GM19023 (cell line): ENCODE results near the gene CALHM5.

ENCODE experiments used
- ATAC-seq: cut with Tn5 transposase; IDR thresholded peaks from one replicate; pipeline ENCODE4 v1.9.1; 2021; ENCODE audit warnings: mild to moderate bottlenecking, moderate library complexity; ENCODE audit not compliant: unreplicated experiment

CALHM5 gene

GRCh38 chr6:116507324-116507723, 4.1 kb upstream of the CALHM5 start:
- ATAC-seq, result no peak

- ATAC-seq, result no peak
Observed at GRCh38 chr6:116508527-116508926, 2.9 kb upstream of the CALHM5 start.

- no peak for ATAC-seq
Observed at GRCh38 chr6:116512111-116512559, 696 bp downstream of the CALHM5 start.

DNA sequence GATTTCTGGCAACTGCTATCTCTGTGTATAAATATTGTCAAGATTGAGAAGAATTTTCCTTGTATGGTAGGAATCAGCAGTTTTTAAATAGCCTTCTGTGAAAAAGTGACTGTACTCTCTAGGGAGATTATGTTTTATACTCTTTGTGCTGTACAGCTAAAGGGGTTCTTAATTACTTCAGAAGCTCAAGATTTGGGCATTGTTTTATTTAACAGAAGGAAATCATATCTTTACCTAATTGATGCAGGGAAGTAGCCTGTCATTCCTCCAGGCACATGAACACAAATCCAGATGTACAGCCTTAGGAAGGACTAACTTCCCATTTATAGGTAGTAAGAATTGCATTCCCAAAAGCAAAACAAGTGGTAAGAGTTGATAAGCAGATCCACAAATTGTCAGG, 1.3 kb downstream of the CALHM5 start:
- ATAC-seq, result no peak

- no peak for ATAC-seq
Observed at GRCh38 chr6:116513224-116513875, 1.9 kb downstream of the CALHM5 start.

- no peak for ATAC-seq
Observed at GRCh38 chr6:116514111-116514510, 2.7 kb downstream of the CALHM5 start.

- ATAC-seq, result no peak
Observed at GRCh38 chr6:116515141-116515540, 3.7 kb downstream of the CALHM5 start.

DNA sequence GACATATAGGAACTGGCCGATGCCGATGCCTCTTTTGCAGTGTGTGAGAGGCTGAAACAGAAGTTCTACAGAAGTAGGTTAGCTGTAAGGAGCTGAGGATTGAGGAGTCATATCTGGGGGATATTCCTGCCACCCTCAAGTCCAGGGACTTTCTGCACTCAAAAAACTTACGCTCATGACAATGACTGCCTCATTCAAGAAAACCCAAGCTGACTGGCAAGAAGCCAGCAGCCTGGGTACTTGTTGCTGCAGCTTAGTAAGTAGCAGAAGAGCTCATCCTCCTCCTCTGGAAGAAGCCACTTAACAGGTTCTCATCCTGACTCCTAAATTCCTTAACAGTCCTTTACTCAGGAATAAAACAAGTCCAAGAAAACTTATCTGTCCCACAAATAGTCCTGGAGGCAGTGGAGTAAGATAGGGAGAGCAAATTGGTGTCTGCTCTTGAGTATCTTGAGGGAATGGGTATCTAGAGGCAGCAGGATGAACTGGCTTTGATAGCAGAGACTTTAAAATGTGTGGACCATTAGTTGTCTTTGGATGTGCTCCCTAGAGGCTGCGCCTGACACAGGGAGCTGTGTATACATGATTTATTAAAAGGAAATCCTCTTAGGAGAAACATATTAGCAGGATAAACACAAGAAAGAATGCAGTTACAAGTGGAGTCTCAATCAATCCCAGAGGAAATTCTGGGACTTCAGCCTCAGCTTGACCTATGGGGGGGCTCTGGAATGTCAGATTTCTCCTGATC, 7.4 kb downstream of the CALHM5 start:
- no peak for ATAC-seq

DNA sequence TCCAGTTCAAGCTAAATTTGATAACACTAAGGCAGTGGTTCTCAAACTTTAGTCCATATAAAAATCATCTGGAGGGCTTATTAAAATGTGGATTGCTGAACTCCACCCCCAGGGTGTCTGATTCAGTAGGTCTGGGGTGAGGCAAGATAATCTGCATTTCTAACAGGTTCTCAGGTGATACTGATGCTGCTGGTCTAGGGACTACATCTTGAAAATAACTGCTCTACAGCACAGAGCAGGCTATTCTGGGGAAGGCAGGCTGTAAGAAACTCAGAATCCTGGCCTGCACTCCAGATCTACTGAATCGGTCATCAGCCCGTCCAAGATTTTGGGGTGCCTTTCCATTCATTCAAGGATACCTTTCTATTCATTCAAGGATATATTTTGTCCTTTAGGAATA, 11.5 kb downstream of the CALHM5 start:
- no peak for ATAC-seq

GRCh38 chr6:116524236-116524635, 12.8 kb downstream of the CALHM5 start:
- no peak for ATAC-seq

DNA sequence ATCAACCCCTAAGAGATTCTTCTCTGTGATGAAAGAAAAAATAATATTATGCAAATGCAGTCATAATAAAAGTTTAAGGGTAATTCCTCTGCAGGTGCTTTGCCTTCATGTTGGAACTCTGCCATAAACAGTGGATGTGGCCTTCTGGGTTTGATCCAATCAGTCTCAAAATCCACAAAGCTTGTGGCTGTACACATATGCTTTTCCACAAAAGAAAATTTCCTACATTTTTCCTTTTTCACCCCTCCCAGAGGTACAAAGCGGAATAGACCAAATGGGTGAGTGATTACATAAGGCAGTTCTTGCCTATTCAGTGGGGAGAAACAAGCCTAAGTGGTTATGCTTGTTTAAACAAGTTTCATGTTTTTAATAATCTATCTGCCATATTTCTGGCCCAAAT, 16.7 kb downstream of the CALHM5 start:
- no peak for ATAC-seq

DNA sequence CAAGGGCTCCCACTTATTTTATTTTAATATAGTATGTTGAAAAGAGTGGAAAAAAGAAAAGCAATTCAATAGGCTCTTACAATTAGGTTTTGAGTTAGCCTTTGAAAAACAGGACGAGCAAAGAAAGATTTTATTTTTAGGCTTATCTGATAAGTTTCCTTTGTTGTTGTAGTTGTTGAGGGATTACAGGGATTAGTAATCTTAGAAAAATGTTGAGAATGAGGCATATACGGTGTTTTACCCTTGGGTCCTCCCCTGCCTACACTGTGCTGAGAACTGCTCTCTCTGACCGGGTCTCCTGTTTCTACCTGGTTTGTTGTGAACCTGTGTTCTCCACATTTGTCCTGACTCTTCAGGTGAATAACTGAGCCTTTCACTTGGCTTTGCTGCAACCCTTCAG, 17.3 kb downstream of the CALHM5 start:
- no peak for ATAC-seq

DNA sequence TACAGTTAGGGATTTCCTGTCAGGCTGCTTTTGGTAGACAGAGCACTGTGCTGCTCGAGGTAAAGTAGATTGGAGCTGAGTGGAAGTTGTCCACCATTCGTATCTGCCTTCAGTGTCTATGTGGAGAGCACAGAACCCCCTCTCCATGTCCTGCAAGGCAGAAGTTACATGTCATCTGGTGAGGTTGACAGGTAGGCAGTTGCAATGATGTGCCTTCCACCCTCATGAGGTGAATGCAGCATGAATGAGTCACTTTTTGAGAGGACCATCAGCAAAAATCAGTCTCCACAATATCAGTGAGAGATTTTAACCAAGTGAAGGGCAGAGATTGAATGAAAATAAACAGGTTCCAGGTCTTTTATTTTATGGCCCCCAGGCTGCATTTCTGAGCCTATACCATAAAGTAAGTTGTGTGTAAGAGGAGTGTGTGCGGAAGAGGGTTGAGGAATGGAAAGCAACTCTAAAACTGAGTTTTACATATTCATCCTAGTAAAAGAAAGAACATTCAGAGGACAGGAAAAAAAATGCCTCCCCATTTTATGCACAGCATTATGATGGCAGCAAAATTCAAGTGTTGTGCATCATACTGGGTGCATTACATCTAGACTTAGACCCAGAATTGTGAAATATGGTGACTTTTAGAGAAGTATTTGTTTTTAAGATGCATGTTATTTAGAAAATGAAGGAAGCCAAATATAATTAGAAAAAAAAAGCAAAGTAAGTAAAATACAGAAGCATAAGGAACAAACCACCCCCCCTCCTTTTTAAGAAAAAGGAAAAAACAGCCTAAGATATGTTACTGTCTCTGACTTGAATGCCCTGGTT, 18.2 kb downstream of the CALHM5 start:
- no peak for ATAC-seq

GRCh38 chr6:116530436-116530835, 19.0 kb downstream of the CALHM5 start:
- ATAC-seq, result no peak

GRCh38 chr6:116531675-116532570, 20.5 kb downstream of the CALHM5 start:
- peak; percentile 78 for ATAC-seq

DNA sequence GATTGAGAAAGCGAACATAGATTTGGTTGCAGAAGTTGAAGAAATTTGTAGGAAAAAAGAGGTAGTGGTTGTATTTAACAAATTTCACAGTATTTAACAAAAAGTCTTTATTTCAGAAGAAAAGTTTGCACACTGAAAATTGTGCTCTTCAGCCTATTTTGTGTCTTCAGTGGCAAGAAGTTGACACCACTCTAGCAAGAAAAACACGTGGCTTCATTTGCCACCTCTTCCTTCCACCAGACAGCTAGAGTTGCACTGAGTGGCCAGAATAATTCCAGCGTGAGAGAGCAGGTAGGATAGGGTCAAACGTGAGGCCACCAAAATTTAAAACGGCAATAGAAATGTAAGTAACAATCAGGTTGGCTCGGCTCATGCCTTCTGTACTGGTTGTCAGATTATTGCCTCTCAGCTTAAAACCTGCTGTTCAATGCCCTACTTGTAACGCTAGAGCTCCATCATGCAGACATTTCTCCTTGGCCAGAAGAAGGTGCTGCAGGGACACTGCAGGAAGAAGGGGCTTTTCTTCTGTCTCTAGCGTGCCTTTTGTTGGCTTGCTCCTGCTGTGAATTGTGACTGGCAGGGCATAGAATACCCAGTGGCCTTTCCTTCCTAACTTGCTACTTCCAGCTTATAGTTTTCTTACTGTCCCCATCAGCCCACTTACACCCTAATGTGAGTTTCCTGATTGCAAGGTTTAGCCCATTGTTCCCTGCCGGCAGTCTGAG, 22.0 kb downstream of the CALHM5 start:
- no peak for ATAC-seq

- no peak for ATAC-seq
Observed at GRCh38 chr6:116535109-116535508, 23.7 kb downstream of the CALHM5 start.

GRCh38 chr6:116536216-116536621, 24.8 kb downstream of the CALHM5 start:
- no peak for ATAC-seq

DNA sequence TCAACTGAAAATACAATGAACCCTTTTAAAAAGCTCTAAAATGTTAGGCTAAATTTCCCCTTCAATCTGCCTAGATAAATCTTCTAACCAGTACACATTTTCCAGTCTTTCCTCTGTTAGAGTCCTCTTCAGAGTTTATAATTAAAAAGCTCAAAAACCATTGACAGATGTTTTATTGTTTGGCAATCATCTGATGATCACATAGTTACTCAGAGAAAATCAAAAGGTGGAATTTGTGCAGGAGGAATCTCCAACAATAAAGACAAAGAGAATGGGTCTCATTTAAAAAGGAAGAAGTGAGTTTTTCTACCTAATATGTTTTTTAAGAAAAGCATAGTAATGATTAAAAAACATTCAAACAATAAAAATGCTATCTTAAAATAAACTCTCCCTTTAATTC, 31.0 kb downstream of the CALHM5 start:
- ATAC-seq, result no peak

DNA sequence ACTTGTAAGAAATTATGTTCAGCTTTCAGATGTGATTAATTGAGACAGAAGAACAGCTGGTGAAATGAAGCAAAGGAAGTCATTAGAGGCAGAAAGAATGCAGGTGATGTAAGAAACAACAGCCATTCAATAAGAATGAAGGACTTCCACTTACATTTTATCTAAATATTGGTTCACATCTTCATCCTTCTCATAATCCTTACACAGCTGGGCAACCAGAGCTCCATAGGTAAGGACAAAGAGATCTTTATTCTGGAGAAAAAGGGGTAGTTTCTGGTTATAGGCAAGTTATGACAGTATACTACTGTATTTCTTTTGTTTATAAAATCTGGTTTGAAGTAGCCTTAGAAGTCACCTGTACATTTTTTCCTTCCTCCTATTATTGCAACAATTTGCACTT, 31.7 kb downstream of the CALHM5 start:
- no peak for ATAC-seq
